ENCODE data around the gene GCHFR.
A peak's percentile ranks its signal among the peaks of the same experiment; 100 is the strongest.

The GCHFR gene

GRCh38 chr15:40763801-40764628, at the start of gene GCHFR:
Gene GCHFR (plus strand): TSS chr15:40764068. CDS start chr15:40764181, 113 bp downstream.
- H3K4me1 ChIP-seq (ENCODE audit: control insufficient read depth, insufficient read depth, low read length), result peaks cover 26% of the 10 kb centered on the region
- peak within 1 kb of the TSS; percentile 59 to 76 for H3K4me3 ChIP-seq (ENCODE audit: low read length in 2 of 2)
- H3K9ac ChIP-seq (ENCODE audit: low read length in 2 of 2), result peak within 1 kb of the TSS; percentile 20 to 60
- H3K27ac ChIP-seq (ENCODE audit: low read length), result peak within 1 kb of the TSS; percentile 55
- no peaks in the 10 kb centered on the region for H3K27me3 ChIP-seq (ENCODE audit: control insufficient read depth in 1 of 2, insufficient read depth in 2 of 2, low read length in 2 of 2)
- H3K9me3 ChIP-seq (ENCODE audit: control insufficient read depth in 2 of 2, low read length in 2 of 2), result no peaks in the 10 kb centered on the region
- peaks cover 0 to 3% of the 10 kb centered on the region in 2 donors for H3K36me3 ChIP-seq (ENCODE audit: control insufficient read depth in 2 of 2, insufficient read depth in 2 of 2, low read length in 2 of 2)

GRCh38 chr15:40714144-40714543, 49.7 kb upstream of the GCHFR start:
- Histone ChIP-seq H3K27me3 (ENCODE audit: control insufficient read depth in 1 of 2, insufficient read depth in 2 of 2, low read length in 2 of 2) (no peaks in the 10 kb centered on the region), H3K4me3 (ENCODE audit: low read length in 2 of 2) (no peak overlapping the region), H3K4me1 (ENCODE audit: control insufficient read depth, insufficient read depth, low read length) (no peaks in the 10 kb centered on the region), H3K9me3 (ENCODE audit: control insufficient read depth in 2 of 2, low read length in 2 of 2) (no peaks in the 10 kb centered on the region), H3K36me3 (ENCODE audit: control insufficient read depth in 2 of 2, insufficient read depth in 2 of 2, low read length in 2 of 2) (no peaks in the 10 kb centered on the region), H3K27ac (ENCODE audit: low read length) (no peak overlapping the region), H3K9ac (ENCODE audit: low read length in 2 of 2) (no peak overlapping the region)

- H3K36me3 ChIP-seq (ENCODE audit: control insufficient read depth in 2 of 2, insufficient read depth in 2 of 2, low read length in 2 of 2), result no peaks in the 10 kb centered on the region
- H3K4me3 ChIP-seq (ENCODE audit: low read length in 2 of 2), result no peak overlapping the region
- H3K9ac ChIP-seq (ENCODE audit: low read length in 2 of 2), result no peak overlapping the region
- H3K9me3 ChIP-seq (ENCODE audit: control insufficient read depth in 2 of 2, low read length in 2 of 2), result no peaks in the 10 kb centered on the region
- H3K27me3 ChIP-seq (ENCODE audit: control insufficient read depth in 1 of 2, insufficient read depth in 2 of 2, low read length in 2 of 2), result no peaks in the 10 kb centered on the region
- no peak overlapping the region for H3K27ac ChIP-seq (ENCODE audit: low read length)
- H3K4me1 ChIP-seq (ENCODE audit: control insufficient read depth, insufficient read depth, low read length), result no peaks in the 10 kb centered on the region
These were observed 47.7 kb upstream of the GCHFR start for GRCh38 chr15:40716165-40716564.

- H3K4me3 ChIP-seq (ENCODE audit: low read length in 2 of 2), result no peak overlapping the region
These were observed 42.2 kb upstream of the GCHFR start for GRCh38 chr15:40721701-40722100.

GRCh38 chr15:40722354-40722753, 41.5 kb upstream of the GCHFR start:
- Histone ChIP-seq H3K27me3 (ENCODE audit: control insufficient read depth in 1 of 2, insufficient read depth in 2 of 2, low read length in 2 of 2) (no peaks in the 10 kb centered on the region), H3K9me3 (ENCODE audit: control insufficient read depth in 2 of 2, low read length in 2 of 2) (no peaks in the 10 kb centered on the region), H3K9ac (ENCODE audit: low read length in 2 of 2) (no peak overlapping the region), H3K27ac (ENCODE audit: low read length) (no peak overlapping the region), H3K4me3 (ENCODE audit: low read length in 2 of 2) (no peak overlapping the region), H3K4me1 (ENCODE audit: control insufficient read depth, insufficient read depth, low read length) (no peaks in the 10 kb centered on the region), H3K36me3 (ENCODE audit: control insufficient read depth in 2 of 2, insufficient read depth in 2 of 2, low read length in 2 of 2) (no peaks in the 10 kb centered on the region)

More at GRCh38 chr15:40721701-40722100, 42.2 kb upstream of the GCHFR start:
- H3K9me3 ChIP-seq (ENCODE audit: control insufficient read depth in 2 of 2, low read length in 2 of 2), result no peaks in the 10 kb centered on the region
- no peak overlapping the region for H3K27ac ChIP-seq (ENCODE audit: low read length)
- H3K36me3 ChIP-seq (ENCODE audit: control insufficient read depth in 2 of 2, insufficient read depth in 2 of 2, low read length in 2 of 2), result no peaks in the 10 kb centered on the region
- H3K9ac ChIP-seq (ENCODE audit: low read length in 2 of 2), result no peak overlapping the region
- H3K27me3 ChIP-seq (ENCODE audit: control insufficient read depth in 1 of 2, insufficient read depth in 2 of 2, low read length in 2 of 2), result no peaks in the 10 kb centered on the region
- no peaks in the 10 kb centered on the region for H3K4me1 ChIP-seq (ENCODE audit: control insufficient read depth, insufficient read depth, low read length)

GRCh38 chr15:40722934-40723333, 40.9 kb upstream of the GCHFR start:
- no peaks in the 10 kb centered on the region for H3K4me1 ChIP-seq (ENCODE audit: control insufficient read depth, insufficient read depth, low read length)
- no peak overlapping the region for H3K4me3 ChIP-seq (ENCODE audit: low read length in 2 of 2)
- no peak overlapping the region for H3K9ac ChIP-seq (ENCODE audit: low read length in 2 of 2)
- H3K27ac ChIP-seq (ENCODE audit: low read length), result no peak overlapping the region
- no peaks in the 10 kb centered on the region for H3K36me3 ChIP-seq (ENCODE audit: control insufficient read depth in 2 of 2, insufficient read depth in 2 of 2, low read length in 2 of 2)
- H3K9me3 ChIP-seq (ENCODE audit: control insufficient read depth in 2 of 2, low read length in 2 of 2), result no peaks in the 10 kb centered on the region
- H3K27me3 ChIP-seq (ENCODE audit: control insufficient read depth in 1 of 2, insufficient read depth in 2 of 2, low read length in 2 of 2), result no peaks in the 10 kb centered on the region

GRCh38 chr15:40723919-40724318, 39.9 kb upstream of the GCHFR start:
- Histone ChIP-seq H3K9ac (ENCODE audit: low read length in 2 of 2) (no peak overlapping the region), H3K36me3 (ENCODE audit: control insufficient read depth in 2 of 2, insufficient read depth in 2 of 2, low read length in 2 of 2) (no peaks in the 10 kb centered on the region), H3K27ac (ENCODE audit: low read length) (no peak overlapping the region), H3K4me1 (ENCODE audit: control insufficient read depth, insufficient read depth, low read length) (no peaks in the 10 kb centered on the region), H3K4me3 (ENCODE audit: low read length in 2 of 2) (no peak overlapping the region), H3K9me3 (ENCODE audit: control insufficient read depth in 2 of 2, low read length in 2 of 2) (no peaks in the 10 kb centered on the region), H3K27me3 (ENCODE audit: control insufficient read depth in 1 of 2, insufficient read depth in 2 of 2, low read length in 2 of 2) (no peaks in the 10 kb centered on the region)

GRCh38 chr15:40731034-40731433, 32.8 kb upstream of the GCHFR start:
- Histone ChIP-seq H3K9me3 (ENCODE audit: control insufficient read depth in 2 of 2, low read length in 2 of 2) (no peaks in the 10 kb centered on the region), H3K4me3 (ENCODE audit: low read length in 2 of 2) (no peak overlapping the region), H3K27me3 (ENCODE audit: control insufficient read depth in 1 of 2, insufficient read depth in 2 of 2, low read length in 2 of 2) (no peaks in the 10 kb centered on the region), H3K4me1 (ENCODE audit: control insufficient read depth, insufficient read depth, low read length) (no peaks in the 10 kb centered on the region), H3K36me3 (ENCODE audit: control insufficient read depth in 2 of 2, insufficient read depth in 2 of 2, low read length in 2 of 2) (peaks cover 7 to 11% of the 10 kb centered on the region in 2 donors), H3K9ac (ENCODE audit: low read length in 2 of 2) (no peak overlapping the region), H3K27ac (ENCODE audit: low read length) (no peak overlapping the region)

GRCh38 chr15:40736575-40736974, 27.3 kb upstream of the GCHFR start:
- H3K4me3 ChIP-seq (ENCODE audit: low read length in 2 of 2), result no peak overlapping the region
- no peak overlapping the region for H3K9ac ChIP-seq (ENCODE audit: low read length in 2 of 2)
- H3K27ac ChIP-seq (ENCODE audit: low read length), result no peak overlapping the region
- H3K36me3 ChIP-seq (ENCODE audit: control insufficient read depth in 2 of 2, insufficient read depth in 2 of 2, low read length in 2 of 2), result peaks cover 36 to 37% of the 10 kb centered on the region in 2 donors
- H3K9me3 ChIP-seq (ENCODE audit: control insufficient read depth in 2 of 2, low read length in 2 of 2), result no peaks in the 10 kb centered on the region
- H3K4me1 ChIP-seq (ENCODE audit: control insufficient read depth, insufficient read depth, low read length), result no peaks in the 10 kb centered on the region
- H3K27me3 ChIP-seq (ENCODE audit: control insufficient read depth in 1 of 2, insufficient read depth in 2 of 2, low read length in 2 of 2), result no peaks in the 10 kb centered on the region

- H3K9me3 ChIP-seq (ENCODE audit: control insufficient read depth in 2 of 2, low read length in 2 of 2), result no peaks in the 10 kb centered on the region
- H3K4me3 ChIP-seq (ENCODE audit: low read length in 2 of 2), result no peak overlapping the region
- no peak overlapping the region for H3K9ac ChIP-seq (ENCODE audit: low read length in 2 of 2)
- peaks cover 34 to 36% of the 10 kb centered on the region in 2 donors for H3K36me3 ChIP-seq (ENCODE audit: control insufficient read depth in 2 of 2, insufficient read depth in 2 of 2, low read length in 2 of 2)
- no peak overlapping the region for H3K27ac ChIP-seq (ENCODE audit: low read length)
- H3K27me3 ChIP-seq (ENCODE audit: control insufficient read depth in 1 of 2, insufficient read depth in 2 of 2, low read length in 2 of 2), result no peaks in the 10 kb centered on the region
- H3K4me1 ChIP-seq (ENCODE audit: control insufficient read depth, insufficient read depth, low read length), result no peaks in the 10 kb centered on the region
These were observed 26.8 kb upstream of the GCHFR start for GRCh38 chr15:40737048-40737447.

GRCh38 chr15:40739047-40739446, 24.8 kb upstream of the GCHFR start:
- Histone ChIP-seq H3K36me3 (ENCODE audit: control insufficient read depth in 2 of 2, insufficient read depth in 2 of 2, low read length in 2 of 2) (peaks cover 46 to 53% of the 10 kb centered on the region in 2 donors), H3K9ac (ENCODE audit: low read length in 2 of 2) (no peak overlapping the region), H3K27me3 (ENCODE audit: control insufficient read depth in 1 of 2, insufficient read depth in 2 of 2, low read length in 2 of 2) (no peaks in the 10 kb centered on the region), H3K27ac (ENCODE audit: low read length) (no peak overlapping the region), H3K4me3 (ENCODE audit: low read length in 2 of 2) (no peak overlapping the region), H3K4me1 (ENCODE audit: control insufficient read depth, insufficient read depth, low read length) (no peaks in the 10 kb centered on the region), H3K9me3 (ENCODE audit: control insufficient read depth in 2 of 2, low read length in 2 of 2) (no peaks in the 10 kb centered on the region)
